A549 (cell line): ENCODE measurements around the gene UPB1.

Source experiments
- BHLHE40 ChIP-seq: IDR thresholded peaks from 2 replicates; pipeline ENCODE4 v1.6.1; 2012; ENCODE audit warnings: low read depth, low read length, inconsistent platforms
- CTCF ChIP-seq: fragments of >200 bp; sonication (Bioruptor Twin); formaldehyde crosslinking; IDR thresholded peaks from 3 replicates; pipeline ENCODE4 v1.5.1; 2016
- HMGXB4 ChIP-seq: fragments of 250-450 bp; sonication (Bioruptor Pico); IDR thresholded peaks from 2 replicates; pipeline ENCODE4 v1.5.0; 2021; ENCODE audit warnings: mild to moderate bottlenecking, moderate library complexity, borderline replicate concordance
- HOXA7 ChIP-seq: fragments of 250-450 bp; sonication (Bioruptor Pico); IDR thresholded peaks from 2 replicates; pipeline ENCODE4 v1.5.0; 2020; ENCODE audit warnings: mild to moderate bottlenecking, moderate library complexity
- MAFK ChIP-seq: fragments of 450-650 bp; IDR thresholded peaks from 2 replicates; pipeline ENCODE4 v1.6.1; 2014; ENCODE audit not compliant: partially characterized antibody
- POLR2A ChIP-seq: IDR thresholded peaks from 2 replicates; pipeline ENCODE4 v1.6.1; 2012; ENCODE audit warnings: mild to moderate bottlenecking, low read length
- RAD21 ChIP-seq, 2 experiments: fragments of >200 bp in 1 of 2; sonication (Bioruptor Twin) in 1 of 2; formaldehyde crosslinking in 1 of 2; IDR thresholded peaks in 1 of 2; conservative IDR thresholded peaks in 1 of 2; 2 replicates in 1 of 2; 3 replicates in 1 of 2; pipeline ENCODE4 v1.6.1; 2012 to 2018; ENCODE audit warnings: inconsistent platforms in 1 of 2
- SREBF2 ChIP-seq: fragments of 450-650 bp; IDR thresholded peaks from 2 replicates; pipeline ENCODE4 v1.6.1; 2014; ENCODE audit warnings: mild to moderate bottlenecking, moderate library complexity
- TF ChIP-seq, protein P1 (sequence below): fragments of 150-350 bp; IDR thresholded peaks from 2 replicates; pipeline ENCODE4 v1.6.1; 2014; ENCODE audit warnings: low read depth, mild to moderate bottlenecking, low read length

- no peak for TF ChIP-seq HOXA7 (CRISPR knock-in tag)
- no peak for TF ChIP-seq BHLHE40
- no peak for TF ChIP-seq POLR2A
- no peak for TF ChIP-seq MAFK
- no peak for TF ChIP-seq HMGXB4 (CRISPR knock-in tag)
- TF ChIP-seq CTCF = no peak
- no peak for TF ChIP-seq SREBF2
- no peak for TF ChIP-seq RAD21 (conservative IDR thresholded peaks at IDR 0.05 in 1 of 2, IDR thresholded peaks at IDR 0.05 in 1 of 2)
- TF ChIP-seq, protein P1, sequence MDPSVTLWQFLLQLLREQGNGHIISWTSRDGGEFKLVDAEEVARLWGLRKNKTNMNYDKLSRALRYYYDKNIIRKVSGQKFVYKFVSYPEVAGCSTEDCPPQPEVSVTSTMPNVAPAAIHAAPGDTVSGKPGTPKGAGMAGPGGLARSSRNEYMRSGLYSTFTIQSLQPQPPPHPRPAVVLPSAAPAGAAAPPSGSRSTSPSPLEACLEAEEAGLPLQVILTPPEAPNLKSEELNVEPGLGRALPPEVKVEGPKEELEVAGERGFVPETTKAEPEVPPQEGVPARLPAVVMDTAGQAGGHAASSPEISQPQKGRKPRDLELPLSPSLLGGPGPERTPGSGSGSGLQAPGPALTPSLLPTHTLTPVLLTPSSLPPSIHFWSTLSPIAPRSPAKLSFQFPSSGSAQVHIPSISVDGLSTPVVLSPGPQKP = no peak
Observed at GRCh38 chr22:24451162-24451561, 44.0 kb upstream of the UPB1 start.
